Neural progenitor cell (in vitro differentiated cells): ENCODE results near the gene SHLD2.
"Not testable (repeated sequence)": the region's sequence is repeated elsewhere in the genome, so short reads cannot be mapped to it uniquely, and the experiment has no call there.

Experiments
- CTCF ChIP-seq: fragments of 200-600 bp; sonication (generic); IDR thresholded peaks from 2 replicates; pipeline ENCODE4 v1.5.1; 2017; ENCODE audit warnings: antibody characterized with exemption, mild to moderate bottlenecking
- EZH2 ChIP-seq: fragments of 200-600 bp; sonication (generic); IDR thresholded peaks from 2 replicates; pipeline ENCODE4 v1.6.1; 2017; ENCODE audit warnings: antibody characterized with exemption, mild to moderate bottlenecking, moderate library complexity
- EZH2phosphoT487 ChIP-seq: fragments of 200-600 bp; sonication (generic); IDR thresholded peaks from 2 replicates; pipeline ENCODE4 v1.6.1; 2017; ENCODE audit warnings: antibody characterized with exemption

GRCh38 chr10:87184421-87184820 lies 89.4 kb downstream of the SHLD2 start:
- not testable (repeated sequence) for TF ChIP-seq CTCF, EZH2, EZH2phosphoT487
